HG03039 (cell line): Measurements from ENCODE around the gene RPL13A.
"Not testable (repeated sequence)": the region's sequence is repeated elsewhere in the genome, so short reads cannot be mapped to it uniquely, and the experiment has no call there.

Experiments used
- ATAC-seq: cut with Tn5 transposase; IDR thresholded peaks from one replicate; pipeline ENCODE4 v1.9.1; 2021; ENCODE audit warnings: mild to moderate bottlenecking, moderate library complexity; ENCODE audit not compliant: unreplicated experiment

The RPL13A gene

DNA sequence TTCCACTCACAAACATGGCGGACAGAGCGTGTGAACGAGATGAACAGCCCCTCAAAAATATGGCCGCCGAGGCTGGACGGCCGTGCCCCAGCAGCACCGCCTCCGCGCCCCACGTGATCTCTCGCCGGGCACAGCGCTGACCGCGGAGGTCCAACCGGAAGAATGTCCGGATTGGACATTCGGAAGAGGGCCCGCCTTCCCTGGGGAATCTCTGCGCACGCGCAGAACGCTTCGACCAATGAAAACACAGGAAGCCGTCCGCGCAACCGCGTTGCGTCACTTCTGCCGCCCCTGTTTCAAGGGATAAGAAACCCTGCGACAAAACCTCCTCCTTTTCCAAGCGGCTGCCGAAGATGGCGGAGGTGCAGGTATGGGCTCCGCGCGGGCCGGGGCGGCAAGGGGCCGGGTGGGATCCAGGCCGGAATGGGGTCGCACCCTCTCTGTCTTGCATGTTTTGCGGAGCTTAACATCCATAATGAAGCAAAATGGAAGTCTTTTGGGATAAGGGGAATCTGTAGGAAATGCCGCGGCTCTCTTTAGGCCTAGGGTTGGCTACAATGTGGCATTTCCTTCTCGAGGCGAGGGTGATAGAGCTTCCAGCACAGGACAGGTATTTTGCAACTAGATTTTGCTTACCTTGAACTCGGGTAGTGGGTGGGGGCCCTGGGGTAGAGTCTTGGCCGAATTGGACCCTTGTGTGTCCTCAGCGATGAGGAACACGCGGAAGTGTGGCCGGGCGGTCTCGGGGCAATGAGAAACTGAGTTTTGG is at the start of gene RPL13A:
Gene RPL13A, plus strand, starts transcription at position 332 of the 769 bp plus-strand sequence. Its CDS starts 22 bp downstream, at position 354.
- ATAC-seq = peak; percentile 87

DNA sequence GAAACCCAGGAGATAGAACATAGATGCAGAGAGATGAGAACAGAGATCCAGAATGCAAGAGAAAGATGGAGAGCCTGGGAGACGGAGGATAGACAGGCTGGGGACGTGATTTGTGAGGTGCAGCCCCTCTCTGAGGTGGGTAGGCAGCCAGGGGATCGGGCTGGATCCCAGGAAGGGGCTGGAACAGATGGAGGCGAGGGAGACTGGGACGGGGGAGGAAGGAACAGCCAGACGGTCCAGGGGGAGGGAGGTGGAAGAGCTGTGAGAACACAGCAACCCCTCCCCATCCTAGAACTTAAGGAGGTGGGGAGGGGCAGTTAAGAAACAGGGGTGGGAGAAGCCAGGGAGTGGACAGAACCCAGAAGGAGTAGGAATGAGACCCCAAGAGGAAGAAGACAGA is 49.1 kb upstream of the RPL13A start:
- no peak for ATAC-seq

DNA sequence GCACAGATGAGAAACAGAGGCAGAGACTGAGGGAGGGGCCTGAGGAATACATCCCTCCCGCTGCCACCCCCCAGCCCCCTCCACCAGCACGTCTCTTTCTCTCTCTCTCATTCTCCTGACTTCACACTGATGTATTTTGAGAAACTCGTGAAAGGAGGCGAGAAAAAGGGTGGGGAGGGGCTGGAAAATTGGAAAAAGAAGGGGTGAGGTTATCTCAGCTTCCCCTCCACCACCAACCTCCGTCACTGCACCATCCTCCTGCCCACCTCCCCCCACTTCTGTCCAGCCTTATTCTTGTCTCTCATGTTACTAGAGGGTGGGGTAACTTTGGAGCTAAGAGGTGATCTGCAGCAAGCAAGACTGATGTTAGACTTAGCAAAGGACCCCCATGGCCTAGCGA is 47.6 kb upstream of the RPL13A start:
- no peak for ATAC-seq

DNA sequence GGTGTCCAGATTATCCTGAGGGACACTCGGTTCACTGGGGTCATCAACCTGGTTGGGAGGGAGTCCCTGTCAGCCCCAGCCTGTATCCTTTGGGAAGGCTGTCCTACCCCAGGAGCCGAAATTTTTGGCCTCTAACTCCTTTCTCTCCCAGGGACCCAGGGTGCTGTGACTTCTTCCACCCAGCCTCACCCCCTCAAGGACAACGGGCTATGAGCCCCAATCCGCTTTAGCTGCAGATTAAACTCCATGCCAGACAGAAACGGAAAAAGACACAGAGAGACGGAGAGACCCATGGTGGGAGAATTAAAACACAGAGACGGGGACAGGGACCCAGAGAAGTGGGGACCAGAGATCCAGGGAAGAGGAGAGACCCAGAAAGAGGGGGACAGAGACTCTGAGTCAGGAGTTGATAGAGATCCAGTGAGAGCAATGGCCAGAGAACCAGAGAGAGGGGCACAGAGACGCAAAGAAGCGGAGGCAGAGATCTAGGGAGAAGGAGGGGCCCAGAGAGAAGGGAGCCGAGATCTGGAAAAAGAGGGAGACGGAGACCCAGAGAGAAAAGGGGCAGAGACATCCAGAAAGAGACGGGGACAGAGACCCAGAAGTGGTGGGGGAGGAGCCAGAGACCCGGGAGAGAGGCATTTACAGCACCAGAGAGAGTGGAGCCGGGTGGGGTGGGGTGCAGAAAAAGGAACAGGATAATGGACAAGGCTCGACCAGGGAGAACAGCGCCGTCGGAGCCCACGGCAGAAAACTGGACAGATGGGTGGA is 46.8 kb upstream of the RPL13A start:
- no peak for ATAC-seq

DNA sequence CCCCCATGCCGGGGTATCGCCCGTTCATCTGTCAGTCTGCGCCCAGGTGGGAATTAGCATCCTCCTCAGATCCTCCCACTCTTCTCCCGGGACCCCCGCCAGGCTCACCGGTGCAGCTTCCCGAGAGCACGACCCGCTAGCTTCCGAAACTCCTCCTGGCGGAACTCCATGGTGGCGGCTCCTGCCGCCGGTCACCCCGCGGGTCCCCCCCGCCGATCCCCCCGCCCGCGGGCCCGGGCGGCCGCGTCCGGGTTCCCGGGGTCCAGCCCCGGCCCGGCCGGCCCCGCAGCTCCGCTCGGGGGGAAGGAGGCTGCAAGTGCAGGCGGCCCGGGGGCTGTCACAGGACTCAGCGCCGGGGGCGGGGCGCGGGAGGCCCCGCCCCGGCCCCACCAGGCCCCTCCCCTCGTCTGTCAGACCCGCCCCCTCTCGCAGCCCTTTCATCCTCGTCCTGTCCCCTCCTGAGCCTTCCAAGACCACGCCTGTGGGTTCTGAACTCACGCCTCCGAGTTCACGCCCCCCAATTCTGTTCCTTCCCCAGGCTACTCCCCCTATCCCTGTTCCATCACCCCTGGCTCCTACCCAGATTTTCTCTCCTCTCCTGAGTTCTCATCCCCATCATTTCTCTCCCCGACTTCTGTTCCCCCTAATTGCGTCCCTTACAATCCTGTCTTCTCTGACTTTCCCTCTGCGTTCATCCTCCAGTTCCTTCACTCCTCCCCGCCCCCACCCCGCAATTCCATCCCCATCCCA is 46.0 kb upstream of the RPL13A start, which contains the start of gene SLC17A7:
Gene SLC17A7, minus strand, starts transcription at position 318 of the 750 bp plus-strand sequence. Its CDS starts 148 bp downstream, at position 170.
- ATAC-seq = no peak

DNA sequence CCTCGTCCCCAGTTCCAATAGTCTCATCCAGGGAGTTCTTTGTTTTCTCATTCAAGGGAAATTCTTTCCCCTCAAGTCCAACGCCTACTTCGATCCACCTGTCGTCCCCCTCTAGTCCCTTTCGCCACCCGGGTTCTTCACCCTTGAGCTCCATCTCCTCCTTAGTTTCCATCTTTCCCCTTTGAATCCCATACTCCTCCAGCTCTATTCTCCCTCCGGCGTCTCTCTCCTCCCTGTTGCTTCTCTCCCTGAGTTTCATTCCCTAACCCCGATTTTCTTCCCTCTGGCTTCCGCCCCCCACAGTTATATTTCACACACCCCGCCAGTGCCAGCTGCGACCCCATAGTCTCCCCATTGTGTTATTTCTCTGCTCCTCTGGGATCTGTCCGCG is 45.5 kb upstream of the RPL13A start:
- ATAC-seq = no peak

DNA sequence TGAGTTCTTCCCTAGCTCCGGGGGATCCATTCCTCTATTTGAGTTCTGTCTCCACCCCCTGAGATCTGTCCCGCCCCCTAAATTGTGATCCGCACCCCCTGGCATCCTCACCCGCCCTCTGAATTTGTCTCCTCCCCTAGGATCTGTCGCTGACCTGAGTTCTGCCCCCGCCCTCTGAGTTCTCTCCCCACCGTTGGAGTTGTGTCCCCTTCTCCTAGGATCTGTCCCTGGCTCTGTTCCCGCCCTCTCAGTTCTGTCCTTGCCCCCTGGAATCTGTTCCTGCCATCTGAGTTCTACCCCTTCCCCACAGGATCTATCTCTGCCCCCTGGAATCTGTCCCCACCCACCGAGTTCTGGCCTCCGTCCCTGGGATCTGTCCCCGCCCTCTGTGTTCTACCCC is 45.1 kb upstream of the RPL13A start:
- no peak for ATAC-seq

DNA sequence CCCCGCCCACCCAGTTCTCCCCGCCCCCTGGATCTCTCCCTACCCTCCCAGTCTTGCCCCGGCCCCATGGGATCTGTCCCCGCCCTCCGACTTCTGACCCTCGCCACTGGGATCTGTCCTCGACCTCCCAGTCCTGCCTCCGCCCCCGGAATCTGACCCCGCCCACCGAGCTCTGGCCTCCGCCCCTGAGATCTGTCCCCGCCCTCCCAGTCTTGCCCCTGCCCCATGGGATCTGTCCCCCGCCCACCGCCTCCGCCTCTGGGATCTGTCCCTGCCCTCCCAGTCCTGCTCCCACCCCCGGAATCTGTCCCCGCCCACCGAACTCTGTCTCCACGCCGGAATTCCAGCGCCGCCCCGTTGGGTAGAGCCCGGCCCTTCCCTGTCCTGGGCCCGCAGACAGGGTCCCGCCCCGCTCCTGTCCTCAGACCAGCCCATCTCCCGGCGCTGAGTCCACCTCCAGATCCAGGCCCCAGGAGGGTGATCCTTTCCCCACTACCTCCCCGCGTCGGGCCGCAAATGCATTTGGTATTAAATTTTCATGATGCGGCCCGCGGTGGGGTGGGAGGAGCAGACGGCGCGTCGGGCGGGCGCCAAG is 44.5 kb upstream of the RPL13A start:
- ATAC-seq = peak; percentile 15

DNA sequence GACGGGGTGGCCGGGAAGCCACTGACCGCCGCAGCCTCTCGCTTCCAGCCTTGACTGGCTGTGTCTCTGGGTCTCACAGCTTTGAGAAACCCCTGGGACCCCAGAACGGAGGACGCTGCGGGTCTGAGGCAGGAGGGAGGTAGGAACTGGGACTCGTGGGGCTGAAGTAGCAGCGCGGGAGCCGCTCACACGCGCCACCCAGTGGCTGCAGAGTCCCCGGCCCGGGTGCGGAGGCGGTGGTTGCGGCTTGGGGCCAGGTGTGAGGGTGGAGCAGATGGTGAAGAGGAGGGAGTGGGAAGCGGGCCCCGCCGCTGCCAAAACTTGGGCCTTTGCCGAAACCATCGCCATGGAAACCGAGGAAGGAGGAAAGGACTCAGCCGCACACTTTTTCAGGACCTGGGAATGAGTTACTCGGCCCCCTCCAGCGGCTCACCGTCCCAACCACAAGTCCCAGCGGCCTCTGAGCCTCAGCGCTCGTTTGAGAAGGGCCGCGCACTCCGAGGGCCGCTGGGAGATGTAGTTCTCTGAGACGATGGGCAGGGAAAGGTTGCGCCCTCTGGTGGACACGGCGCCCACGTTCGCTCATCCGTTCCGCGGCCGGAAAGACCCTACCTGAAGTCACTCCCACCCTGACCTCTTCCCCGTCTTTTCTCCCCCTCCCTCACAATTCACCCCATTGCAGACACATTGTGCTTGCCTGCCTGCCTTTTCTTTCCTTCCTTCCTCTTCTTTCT is 43.9 kb upstream of the RPL13A start:
- ATAC-seq = peak; percentile 63

DNA sequence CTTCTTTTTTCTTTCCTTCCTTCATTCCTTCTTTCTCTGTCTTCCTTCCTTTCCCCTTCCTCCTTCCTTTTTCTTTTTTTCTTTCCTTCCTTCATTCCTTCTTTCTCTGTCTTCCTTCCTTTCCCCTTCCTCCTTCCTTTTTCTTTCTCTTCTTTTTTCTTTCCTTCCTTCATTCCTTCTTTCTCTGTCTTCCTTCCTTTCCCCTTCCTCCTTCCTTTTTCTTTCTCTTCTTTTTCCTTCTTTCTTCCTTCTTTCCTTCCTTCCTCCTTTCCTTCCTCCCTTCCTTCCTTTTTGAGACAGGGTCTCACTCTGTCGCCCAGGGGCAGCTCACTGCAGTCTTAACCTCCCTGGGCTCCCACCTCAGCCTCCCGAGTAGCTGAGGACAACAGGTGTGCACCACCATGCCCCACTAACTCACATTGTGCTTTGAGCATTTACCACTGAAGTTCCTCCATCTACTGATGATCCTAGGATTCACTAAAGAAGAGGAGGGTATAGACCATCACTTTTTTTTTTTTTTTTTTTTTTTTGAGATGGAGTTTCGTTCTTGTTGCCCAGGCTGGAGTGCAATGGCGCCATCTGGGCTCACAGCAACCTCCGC is 43.2 kb upstream of the RPL13A start:
- not testable (repeated sequence) for ATAC-seq

DNA sequence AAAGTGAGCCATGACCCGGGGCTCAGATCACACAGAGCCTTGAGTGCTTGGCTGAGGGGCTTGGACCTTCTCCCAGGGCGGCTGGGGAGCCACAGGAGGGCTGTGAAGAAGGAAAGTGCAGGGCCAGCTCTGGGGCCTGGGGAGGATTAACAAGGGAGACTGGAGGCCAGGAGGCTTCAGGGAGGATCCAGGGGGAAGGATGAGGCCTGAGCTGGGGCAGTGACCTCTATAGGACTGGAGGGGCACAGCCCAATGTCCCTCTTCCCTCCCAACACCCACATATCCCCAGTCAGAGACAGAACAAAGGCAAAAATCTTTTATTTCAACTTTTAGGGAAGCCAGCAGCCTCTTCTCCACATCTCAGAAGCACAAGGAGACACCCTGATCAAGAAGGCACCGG is 41.4 kb upstream of the RPL13A start:
- no peak for ATAC-seq

DNA sequence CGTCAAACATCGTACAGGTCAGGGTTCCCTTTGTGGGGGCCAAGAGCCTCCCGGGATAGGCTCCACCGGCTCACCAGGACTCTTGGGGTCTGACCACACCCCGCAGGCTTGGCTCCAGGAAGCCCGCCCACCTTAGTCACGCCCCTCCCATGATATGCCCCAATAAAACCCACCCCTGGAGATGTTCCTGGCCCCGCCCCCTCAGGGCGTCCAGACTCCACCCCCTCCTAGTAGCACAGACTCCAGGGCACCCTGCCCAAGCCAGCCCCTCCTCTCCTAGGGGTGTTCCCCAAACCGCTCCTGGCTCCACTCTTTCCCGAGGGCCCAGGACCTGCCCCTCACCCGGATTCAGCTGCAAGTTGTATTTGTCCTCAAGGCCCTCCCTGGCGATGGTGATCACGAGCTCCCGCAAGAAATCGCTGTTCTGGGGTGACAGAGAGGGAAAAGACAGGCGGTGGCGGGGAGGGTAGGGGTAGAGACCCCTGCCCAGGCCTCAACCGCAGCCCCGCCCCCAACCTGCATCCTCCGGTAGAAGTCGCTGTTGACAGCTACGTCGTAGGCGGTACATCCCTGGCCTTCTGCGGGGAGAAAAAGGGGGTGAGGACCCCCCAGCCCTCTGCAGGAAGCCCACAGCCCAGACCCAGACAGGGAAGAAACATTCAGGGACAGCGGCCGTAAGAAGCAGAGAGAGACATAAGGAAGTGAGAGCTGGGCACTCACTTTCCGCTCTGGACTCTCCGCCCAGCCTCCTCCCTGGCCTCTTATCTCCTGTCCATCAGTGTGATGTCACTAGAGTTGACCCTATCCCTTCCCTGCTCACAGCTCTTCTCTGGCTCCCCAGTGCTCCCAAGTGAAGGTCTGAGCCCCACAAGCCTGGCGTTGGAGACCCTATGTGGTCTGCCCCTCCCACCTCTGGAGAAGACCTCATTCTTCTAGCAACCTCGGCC is 39.6 kb upstream of the RPL13A start:
- ATAC-seq = no peak

DNA sequence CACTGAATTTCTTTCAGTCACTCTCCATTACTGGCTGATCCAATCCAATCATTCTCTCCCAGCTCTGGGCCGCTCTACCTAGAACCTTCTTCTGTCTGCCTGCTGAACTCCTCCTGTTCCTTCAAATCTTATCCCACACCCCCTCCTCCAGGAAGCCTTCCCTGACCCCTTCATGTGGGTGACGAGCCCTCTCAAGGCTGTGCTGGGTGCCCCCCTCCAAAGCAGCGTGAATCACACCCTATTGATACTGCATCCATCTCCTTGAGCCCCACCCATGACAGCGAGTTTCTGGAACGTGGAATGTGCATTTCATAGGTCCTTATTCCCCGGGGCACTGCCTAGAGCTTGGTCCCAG is 39.0 kb upstream of the RPL13A start:
- ATAC-seq = no peak

DNA sequence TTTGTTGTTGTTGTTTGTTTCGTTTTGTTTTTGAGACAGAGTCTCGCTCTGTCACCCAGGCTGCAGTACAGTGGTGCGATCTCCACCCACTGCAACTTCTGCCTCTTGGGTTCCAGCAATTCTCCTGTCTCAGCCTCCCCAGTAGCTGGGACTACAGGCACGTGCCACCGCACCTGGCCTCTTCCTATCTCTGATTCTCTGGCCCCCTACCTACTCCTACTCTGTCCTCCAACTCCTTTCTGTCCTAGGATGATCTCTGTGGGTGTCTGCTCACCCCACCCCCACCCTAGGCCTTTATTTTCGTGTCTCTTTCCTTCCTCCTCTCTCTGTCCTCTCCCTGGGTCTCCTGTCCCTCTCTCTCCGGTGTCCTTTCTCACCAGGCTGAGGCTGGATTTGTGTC is 37.0 kb upstream of the RPL13A start:
- no peak for ATAC-seq

DNA sequence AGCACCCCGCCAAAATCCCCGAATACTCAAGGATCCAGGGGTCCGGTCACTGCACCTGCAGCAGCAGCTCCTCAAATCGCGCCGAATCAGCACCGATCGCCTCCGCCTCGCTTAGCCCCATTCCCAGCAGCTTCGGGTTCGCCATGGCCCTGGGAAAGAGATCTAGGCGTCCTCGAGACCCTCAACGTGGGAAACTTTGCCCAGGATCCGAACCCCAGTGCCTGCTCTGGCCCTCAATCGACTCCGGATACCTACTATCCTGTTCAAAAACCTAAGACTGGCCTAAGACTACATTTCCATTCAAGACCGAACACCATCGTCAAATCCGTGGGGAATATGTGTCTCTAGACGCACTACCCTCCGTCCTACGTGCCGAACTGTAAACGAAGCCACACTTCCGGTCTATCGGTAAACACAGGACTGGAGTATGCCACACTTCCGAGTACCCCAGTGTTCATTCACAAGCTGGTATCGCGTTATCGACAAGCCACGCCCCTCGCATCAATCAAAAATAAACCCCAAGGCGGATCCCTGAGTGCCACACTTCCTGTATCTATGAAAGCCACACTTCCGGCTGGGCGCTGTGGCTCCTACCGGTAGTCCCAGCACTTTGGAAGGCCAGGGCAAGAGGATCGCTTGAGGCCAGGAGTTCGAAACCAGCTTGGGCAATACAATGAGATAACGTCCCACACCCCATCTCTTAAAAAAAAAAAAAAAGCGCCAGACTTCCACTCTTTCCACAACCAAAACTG is 35.8 kb upstream of the RPL13A start, which contains the start of gene PIH1D1:
Gene PIH1D1, minus strand, starts transcription at position 385 of the 752 bp plus-strand sequence. Its CDS starts 240 bp downstream, at position 145.
- peak; percentile 54 for ATAC-seq

DNA sequence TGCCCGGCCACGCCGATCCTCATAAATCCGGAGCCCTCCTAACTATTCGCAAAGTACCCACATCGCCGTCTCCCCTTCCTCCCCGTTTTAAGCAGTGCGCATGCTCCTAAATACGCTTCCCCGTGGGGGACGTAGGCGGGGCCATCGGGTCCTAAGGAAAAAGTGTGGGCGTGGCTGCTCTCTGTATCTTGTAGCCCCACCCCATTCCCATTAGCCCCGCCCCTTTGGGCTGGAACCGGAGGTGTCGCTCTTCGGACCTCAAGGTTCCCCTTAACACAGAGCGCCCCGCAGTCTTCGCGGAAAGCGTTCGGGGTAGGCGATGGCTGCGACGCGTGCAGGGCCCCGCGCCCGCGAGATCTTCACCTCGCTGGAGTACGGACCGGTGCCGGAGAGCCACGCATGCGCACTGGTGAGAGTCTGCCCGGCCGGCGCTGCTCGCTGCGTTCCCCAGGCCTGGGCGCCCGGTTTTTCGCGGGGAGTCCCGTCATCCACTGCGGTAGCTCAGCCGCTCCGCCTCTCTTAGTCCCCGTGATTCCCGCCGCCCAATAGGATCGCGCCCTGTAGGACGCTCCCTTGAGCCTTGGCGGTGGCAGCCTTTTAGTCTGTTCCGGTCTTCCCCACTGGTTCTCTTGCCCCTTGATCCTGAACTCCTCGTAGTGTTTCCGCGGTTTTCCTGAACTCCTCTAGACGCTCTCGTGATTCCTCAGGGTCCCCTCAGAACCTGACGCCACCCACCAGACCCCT is 34.2 kb upstream of the RPL13A start, which contains the start of gene ALDH16A1:
Gene ALDH16A1, plus strand, starts transcription at position 213 of the 744 bp plus-strand sequence. Its CDS starts 107 bp downstream, at position 320.
- ATAC-seq = peak; percentile 83

DNA sequence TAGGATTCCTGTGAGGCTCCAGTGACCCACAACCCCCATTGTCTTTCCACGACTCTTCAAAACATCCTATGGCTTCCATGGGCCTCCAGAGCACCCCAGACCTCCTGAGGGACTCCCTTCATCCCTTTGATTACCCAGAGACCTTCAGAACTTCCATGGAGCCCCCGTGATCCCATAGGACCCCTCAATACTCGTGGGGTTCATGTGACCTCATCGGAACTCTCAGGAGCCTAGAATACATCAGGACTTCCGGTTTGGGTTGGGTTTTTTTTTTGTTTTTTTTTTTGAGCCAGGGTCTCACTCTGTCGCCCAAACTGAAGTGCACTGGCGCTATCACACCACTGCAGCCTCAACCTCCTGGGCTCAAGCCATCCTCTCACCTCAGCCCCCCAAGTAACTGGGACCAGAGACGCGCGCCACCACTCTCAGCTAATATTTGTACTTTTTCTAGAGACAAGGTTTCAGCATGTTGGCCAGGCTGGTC is 33.6 kb upstream of the RPL13A start:
- no peak for ATAC-seq
